Ovary (tissue), 3 donors: Measurements from ENCODE around the gene COL4A1.

ENCODE experiments used
- EP300 ChIP-seq: sonication (generic); formaldehyde crosslinking; IDR thresholded peaks from one replicate; pipeline ENCODE4 v1.6.1; 2017; ENCODE audit warnings: antibody characterized with exemption
- POLR2A ChIP-seq: fragments of 450-650 bp; IDR thresholded peaks from one replicate; pipeline ENCODE4 v1.6.1; 2017; ENCODE audit warnings: antibody characterized with exemption, mild to moderate bottlenecking, moderate library complexity
- TF ChIP-seq, protein P1 (sequence below), 3 donors: fragments of 450-650 bp in 2 of 3; fragments of 200-600 bp in 1 of 3; IDR thresholded peaks; one replicate each; pipeline versions ENCODE4 v1.5.1 to v1.8.0; 2016 to 2022; ENCODE audit warnings: antibody characterized with exemption in 3 of 3, mild to moderate bottlenecking in 1 of 3
- donor health status: DM: no; HTN: no; CAD: no.

DNA sequence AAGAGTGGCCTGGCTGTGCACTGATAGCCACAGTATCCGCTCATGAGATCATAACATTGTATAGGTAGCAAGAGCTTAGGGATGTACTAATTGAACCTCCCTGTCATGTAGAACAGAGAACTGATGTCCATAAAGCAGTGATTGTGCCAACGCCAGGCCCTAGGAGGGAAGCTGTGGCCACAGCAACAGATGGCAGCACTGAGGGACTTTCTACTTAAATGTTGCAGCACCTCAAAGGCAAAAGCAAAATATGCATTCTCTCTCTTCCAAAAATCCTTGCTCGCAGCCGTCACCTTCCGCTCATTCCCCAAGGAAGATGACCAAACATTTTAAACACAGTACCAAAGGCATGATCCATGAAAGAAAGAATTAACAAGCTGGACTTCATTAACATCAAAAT, 32.3 kb downstream of the COL4A1 start:
- TF ChIP-seq POLR2A (no peak), EP300 (no peak)
- TF ChIP-seq, protein P1, sequence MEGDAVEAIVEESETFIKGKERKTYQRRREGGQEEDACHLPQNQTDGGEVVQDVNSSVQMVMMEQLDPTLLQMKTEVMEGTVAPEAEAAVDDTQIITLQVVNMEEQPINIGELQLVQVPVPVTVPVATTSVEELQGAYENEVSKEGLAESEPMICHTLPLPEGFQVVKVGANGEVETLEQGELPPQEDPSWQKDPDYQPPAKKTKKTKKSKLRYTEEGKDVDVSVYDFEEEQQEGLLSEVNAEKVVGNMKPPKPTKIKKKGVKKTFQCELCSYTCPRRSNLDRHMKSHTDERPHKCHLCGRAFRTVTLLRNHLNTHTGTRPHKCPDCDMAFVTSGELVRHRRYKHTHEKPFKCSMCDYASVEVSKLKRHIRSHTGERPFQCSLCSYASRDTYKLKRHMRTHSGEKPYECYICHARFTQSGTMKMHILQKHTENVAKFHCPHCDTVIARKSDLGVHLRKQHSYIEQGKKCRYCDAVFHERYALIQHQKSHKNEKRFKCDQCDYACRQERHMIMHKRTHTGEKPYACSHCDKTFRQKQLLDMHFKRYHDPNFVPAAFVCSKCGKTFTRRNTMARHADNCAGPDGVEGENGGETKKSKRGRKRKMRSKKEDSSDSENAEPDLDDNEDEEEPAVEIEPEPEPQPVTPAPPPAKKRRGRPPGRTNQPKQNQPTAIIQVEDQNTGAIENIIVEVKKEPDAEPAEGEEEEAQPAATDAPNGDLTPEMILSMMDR (IDR thresholded peaks at IDR 0.05), result no peak
